GM12865 (cell line): ENCODE data around the gene GNA12.

Source experiments
- DNase-seq: peaks from one replicate; pipeline ENCODE4 v3.0.0; 2010; ENCODE audit warnings: low read depth
- H3K4me3 ChIP-seq: 2 replicates; pipeline ENCODE4 v1.5.1; 2011; ENCODE audit warnings: mild to moderate bottlenecking, low read depth, low read length, control low read depth
- CTCF ChIP-seq: IDR thresholded peaks from 2 replicates; pipeline ENCODE4 v1.5.1; 2011; ENCODE audit warnings: low read length, control low read depth, low read depth, inconsistent platforms; ENCODE audit not compliant: insufficient read depth; ENCODE audit errors: missing control alignments

The GNA12 gene

GRCh38 chr7:2734084-2734686 lies 109.9 kb downstream of the GNA12 start:
- TF ChIP-seq CTCF: no peak
- no peak overlapping the region for H3K4me3 ChIP-seq
- DNase-seq: no peak

- DNase-seq: no peak
- TF ChIP-seq CTCF: no peak
- H3K4me3 ChIP-seq: no peak overlapping the region
Measured at GRCh38 chr7:2732959-2733584, 111.0 kb downstream of the GNA12 start.

GRCh38 chr7:2732388-2732787 lies 111.7 kb downstream of the GNA12 start:
- no peak for TF ChIP-seq CTCF
- H3K4me3 ChIP-seq: no peak overlapping the region
- no peak for DNase-seq

GRCh38 chr7:2730846-2731770 lies 113.0 kb downstream of the GNA12 start:
- H3K4me3 ChIP-seq: no peak overlapping the region
- DNase-seq: no peak
- no peak for TF ChIP-seq CTCF

GRCh38 chr7:2729893-2730716 lies 114.0 kb downstream of the GNA12 start:
- H3K4me3 ChIP-seq: no peak overlapping the region
- no peak for DNase-seq
- TF ChIP-seq CTCF: no peak

DNA sequence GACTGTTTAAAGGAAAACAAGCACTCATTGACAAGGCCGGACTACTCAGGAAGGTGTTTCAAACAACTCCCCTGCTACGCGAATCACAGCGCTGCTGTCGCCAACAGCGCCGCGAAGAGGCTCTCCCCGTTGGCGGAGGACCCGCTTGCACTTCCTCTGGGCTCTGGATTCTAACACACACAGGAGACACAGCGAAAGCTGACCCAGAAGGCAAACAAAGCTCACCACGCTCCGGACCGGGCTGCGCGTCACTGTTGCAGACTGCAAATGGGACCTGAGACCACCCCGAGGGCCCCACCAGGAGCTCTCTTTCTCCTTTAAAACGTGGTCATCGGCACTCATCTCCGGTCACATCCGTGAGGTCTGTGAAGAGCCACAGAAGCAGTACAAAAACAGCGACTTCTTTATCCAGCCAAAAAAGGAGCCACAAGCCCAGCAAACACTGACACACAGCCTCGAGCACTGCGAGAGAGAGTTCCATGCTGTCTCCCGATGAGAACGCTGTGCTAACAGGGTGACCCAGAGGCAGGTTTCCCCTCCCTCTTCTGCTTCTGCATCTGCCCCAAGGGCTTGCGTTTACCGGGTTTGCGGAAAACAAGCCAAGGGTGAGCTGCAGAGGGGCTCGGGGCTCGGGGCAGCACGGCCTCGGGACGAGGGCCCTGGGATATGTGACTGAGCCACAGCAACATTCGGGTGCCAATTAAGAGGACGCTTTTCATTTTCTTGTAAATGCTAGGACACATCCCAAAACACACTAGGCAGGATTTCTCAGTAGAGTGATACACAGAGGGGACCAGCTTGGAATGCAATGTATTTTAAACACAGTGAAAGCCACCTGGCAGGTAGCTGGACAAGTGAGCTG lies 114.8 kb downstream of the GNA12 start:
- DNase-seq: no peak
- no peak for TF ChIP-seq CTCF
- H3K4me3 ChIP-seq: no peak overlapping the region
